ENCODE measurements around the gene ABCC1. TPM values are rescaled to one million over a fixed set of nuclear protein-coding genes. Genes with fewer than 3 reads are reported as not detected.

Gene ABCC1
- total RNA-seq, 1 experiment from 2014 or later, result 46.3 TPM

DNA sequence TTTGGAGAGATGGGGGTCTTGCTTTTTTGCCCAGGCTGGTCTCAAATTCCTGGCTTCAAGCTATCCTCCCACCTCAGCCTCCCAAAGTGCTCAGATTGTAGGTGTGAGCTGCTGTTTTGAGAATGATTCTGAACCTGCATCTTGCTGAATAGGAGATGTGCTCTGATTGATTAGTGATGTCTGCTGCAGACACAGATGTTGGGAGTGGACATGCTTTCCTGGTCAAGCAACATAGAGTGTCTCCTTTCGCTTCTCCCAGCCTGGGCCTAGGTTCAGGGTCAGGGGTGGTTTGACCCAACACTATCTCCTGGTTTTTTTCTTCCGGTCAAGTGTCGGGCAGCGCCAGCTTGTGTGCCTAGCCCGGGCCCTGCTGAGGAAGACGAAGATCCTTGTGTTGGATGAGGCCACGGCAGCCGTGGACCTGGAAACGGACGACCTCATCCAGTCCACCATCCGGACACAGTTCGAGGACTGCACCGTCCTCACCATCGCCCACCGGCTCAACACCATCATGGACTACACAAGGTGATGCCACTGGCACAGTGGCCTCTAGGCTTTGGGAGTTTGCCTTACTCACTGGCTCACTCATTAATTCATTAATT lies 188.7 kb downstream of the ABCC1 start:
- BruUV-seq (replicated peaks), result no TSS peak

DNA sequence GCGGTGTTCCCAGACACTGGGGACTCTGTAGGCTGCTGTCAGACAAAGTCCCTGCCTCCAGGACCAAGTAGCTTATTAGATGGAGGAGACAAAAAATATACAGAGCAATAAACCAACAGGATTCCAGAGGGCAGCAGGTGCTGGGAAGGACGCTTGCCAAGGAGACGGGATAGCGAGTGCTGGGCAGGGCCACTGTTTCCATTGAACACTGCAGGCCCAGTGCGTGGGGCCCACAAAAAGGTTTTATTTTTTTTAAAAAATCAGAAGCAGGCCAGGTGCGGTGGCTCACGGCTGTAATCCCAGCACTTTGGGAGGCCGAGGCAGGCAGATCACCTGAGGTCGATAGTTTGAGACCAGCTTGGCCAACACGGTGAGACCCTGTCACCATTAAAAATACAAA lies 189.6 kb downstream of the ABCC1 start:
- DNase-seq, result no peak
- CTCF ChIA-PET, result no interaction called here
- BruUV-seq (replicated peaks), result no TSS peak
- H3K4me3 Mint-ChIP-seq (ENCODE audit: low read depth, unreplicated experiment), result no peak overlapping the region
- no peak overlapping the region for H3K27ac Mint-ChIP-seq (ENCODE audit: unreplicated experiment)
- peaks cover 60% of the 10 kb centered on the region for H3K36me3 Mint-ChIP-seq (ENCODE audit: insufficient read depth, unreplicated experiment)
- intact Hi-C loops (cut with micrococcal nuclease; ENCODE audit: unreplicated experiment), result no loop called here
- H3K27me3 Mint-ChIP-seq (ENCODE audit: unreplicated experiment), result no peaks in the 10 kb centered on the region
- H3K9me3 Mint-ChIP-seq (ENCODE audit: low read depth, unreplicated experiment), result no peaks in the 10 kb centered on the region
- H3K4me1 Mint-ChIP-seq (ENCODE audit: low read depth, unreplicated experiment), result peaks cover 3% of the 10 kb centered on the region
- TF ChIP-seq, protein P1, sequence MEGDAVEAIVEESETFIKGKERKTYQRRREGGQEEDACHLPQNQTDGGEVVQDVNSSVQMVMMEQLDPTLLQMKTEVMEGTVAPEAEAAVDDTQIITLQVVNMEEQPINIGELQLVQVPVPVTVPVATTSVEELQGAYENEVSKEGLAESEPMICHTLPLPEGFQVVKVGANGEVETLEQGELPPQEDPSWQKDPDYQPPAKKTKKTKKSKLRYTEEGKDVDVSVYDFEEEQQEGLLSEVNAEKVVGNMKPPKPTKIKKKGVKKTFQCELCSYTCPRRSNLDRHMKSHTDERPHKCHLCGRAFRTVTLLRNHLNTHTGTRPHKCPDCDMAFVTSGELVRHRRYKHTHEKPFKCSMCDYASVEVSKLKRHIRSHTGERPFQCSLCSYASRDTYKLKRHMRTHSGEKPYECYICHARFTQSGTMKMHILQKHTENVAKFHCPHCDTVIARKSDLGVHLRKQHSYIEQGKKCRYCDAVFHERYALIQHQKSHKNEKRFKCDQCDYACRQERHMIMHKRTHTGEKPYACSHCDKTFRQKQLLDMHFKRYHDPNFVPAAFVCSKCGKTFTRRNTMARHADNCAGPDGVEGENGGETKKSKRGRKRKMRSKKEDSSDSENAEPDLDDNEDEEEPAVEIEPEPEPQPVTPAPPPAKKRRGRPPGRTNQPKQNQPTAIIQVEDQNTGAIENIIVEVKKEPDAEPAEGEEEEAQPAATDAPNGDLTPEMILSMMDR (IDR thresholded peaks at IDR 0.05; ENCODE audit: unreplicated experiment), result no peak

More for the DNA sequence above, 188.7 kb downstream of the ABCC1 start:
- peaks cover 12% of the 10 kb centered on the region for H3K4me1 Mint-ChIP-seq (ENCODE audit: low read depth, unreplicated experiment)
- DNase-seq, result no peak
- no peaks in the 10 kb centered on the region for H3K9me3 Mint-ChIP-seq (ENCODE audit: low read depth, unreplicated experiment)
- CTCF ChIA-PET, result no interaction called here
- intact Hi-C loops (cut with micrococcal nuclease; ENCODE audit: unreplicated experiment), result no loop called here
- no peaks in the 10 kb centered on the region for H3K27me3 Mint-ChIP-seq (ENCODE audit: unreplicated experiment)
- TF ChIP-seq, protein P1 (IDR thresholded peaks at IDR 0.05; ENCODE audit: unreplicated experiment), result no peak
- H3K36me3 Mint-ChIP-seq (ENCODE audit: insufficient read depth, unreplicated experiment), result peaks cover 65% of the 10 kb centered on the region
- H3K27ac Mint-ChIP-seq (ENCODE audit: unreplicated experiment), result no peak overlapping the region
- no peak overlapping the region for H3K4me3 Mint-ChIP-seq (ENCODE audit: low read depth, unreplicated experiment)

DNA sequence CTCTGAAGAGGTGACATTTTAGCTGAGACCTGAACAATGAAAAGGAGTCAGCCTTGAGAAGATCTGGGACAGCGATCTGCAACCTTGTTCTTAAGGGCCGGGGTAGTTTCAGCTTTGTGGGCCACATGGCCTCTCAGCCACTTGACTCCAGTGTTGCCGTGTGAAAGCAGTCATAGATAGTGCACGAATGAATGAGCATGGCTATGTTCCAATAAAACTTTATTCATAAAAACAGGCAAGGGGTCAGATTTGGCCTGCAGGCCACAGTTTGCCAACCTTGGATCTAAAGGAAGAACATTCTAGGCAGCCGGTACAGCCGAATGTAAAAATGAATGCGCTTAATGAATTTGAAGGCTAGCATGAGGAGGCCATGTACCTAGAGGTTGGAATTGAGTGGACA lies 190.4 kb downstream of the ABCC1 start:
- Mint-ChIP-seq H3K27ac (ENCODE audit: unreplicated experiment) (no peak overlapping the region), H3K4me1 (ENCODE audit: low read depth, unreplicated experiment) (no peaks in the 10 kb centered on the region), H3K9me3 (ENCODE audit: low read depth, unreplicated experiment) (no peaks in the 10 kb centered on the region), H3K36me3 (ENCODE audit: insufficient read depth, unreplicated experiment) (peaks cover 54% of the 10 kb centered on the region), H3K27me3 (ENCODE audit: unreplicated experiment) (no peaks in the 10 kb centered on the region), H3K4me3 (ENCODE audit: low read depth, unreplicated experiment) (no peak overlapping the region)
- TF ChIP-seq, protein P1 (IDR thresholded peaks at IDR 0.05; ENCODE audit: unreplicated experiment), result no peak
- intact Hi-C loops (cut with micrococcal nuclease; ENCODE audit: unreplicated experiment), result no loop called here
- no TSS peak for BruUV-seq (replicated peaks)
- CTCF ChIA-PET, result no interaction called here
- DNase-seq, result no peak

DNA sequence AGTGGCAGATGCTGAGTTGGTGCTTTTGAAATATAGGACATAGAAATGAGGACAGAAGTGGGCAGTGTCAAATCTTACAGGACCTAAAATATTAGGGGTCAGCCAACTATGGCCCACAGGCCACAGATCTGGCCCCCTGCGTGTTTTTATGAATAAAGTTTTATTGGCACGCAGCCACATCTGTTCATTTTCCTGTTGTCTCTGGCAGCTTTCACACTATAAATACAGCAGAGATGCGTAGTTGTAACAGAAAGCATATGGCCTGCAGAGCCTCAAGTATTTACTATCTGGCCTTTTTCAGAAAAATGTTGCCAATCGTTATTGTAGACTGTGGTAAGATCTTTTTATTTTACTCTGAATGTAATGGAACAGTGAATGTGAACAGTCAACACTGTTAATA lies 191.1 kb downstream of the ABCC1 start:
- TF ChIP-seq, protein P1 (IDR thresholded peaks at IDR 0.05; ENCODE audit: unreplicated experiment), result no peak
- Mint-ChIP-seq H3K36me3 (ENCODE audit: insufficient read depth, unreplicated experiment) (peaks cover 49% of the 10 kb centered on the region), H3K9me3 (ENCODE audit: low read depth, unreplicated experiment) (no peaks in the 10 kb centered on the region), H3K4me1 (ENCODE audit: low read depth, unreplicated experiment) (no peaks in the 10 kb centered on the region), H3K27me3 (ENCODE audit: unreplicated experiment) (no peaks in the 10 kb centered on the region), H3K27ac (ENCODE audit: unreplicated experiment) (no peak overlapping the region), H3K4me3 (ENCODE audit: low read depth, unreplicated experiment) (no peak overlapping the region)
- DNase-seq, result no peak
- intact Hi-C loops (cut with micrococcal nuclease; ENCODE audit: unreplicated experiment), result no loop called here
- BruUV-seq (replicated peaks), result no TSS peak
- CTCF ChIA-PET, result no interaction called here

Data from Calu3 (cell line).